IPS DF 4.7 (cell line): ENCODE data around the gene TRIOBP.

ENCODE experiments used
- DNase-seq: peaks from one replicate; pipeline ENCODE4 v3.0.0-alpha.2; 2013; ENCODE audit warnings: low spot score; ENCODE audit errors: extremely low read depth

TRIOBP gene

DNA sequence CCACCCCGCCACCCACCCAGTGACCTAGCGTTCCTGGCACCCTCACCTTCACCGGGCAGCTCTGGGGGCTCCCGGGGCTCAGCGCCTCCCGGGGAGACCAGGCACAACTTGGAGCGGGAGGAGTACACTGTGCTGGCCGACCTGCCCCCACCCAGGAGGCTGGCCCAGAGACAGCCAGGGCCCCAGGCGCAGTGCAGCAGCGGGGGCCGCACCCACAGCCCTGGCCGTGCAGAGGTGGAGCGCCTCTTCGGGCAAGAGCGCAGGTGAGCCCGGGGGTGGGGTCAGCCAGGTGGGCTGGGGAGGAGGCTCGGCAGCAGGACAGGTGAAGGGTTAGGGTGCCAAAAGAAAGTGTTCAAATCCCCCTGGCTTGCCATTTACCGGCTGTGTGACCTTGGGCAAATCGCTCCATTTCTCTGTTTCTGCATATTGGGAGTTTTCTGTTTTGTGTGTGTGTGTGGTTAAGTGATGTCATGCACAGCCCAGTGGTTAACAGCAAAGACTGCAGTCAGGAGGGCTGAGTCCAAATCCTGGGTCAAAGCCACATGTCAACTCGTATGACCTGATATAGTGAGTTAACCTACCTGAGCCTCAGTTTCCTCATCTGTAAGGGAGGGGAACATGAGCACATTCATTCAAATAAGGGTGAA lies 29.5 kb downstream of the TRIOBP start:
- DNase-seq, result no peak

GRCh38 chr22:37728620-37729019 lies 31.8 kb downstream of the TRIOBP start:
- DNase-seq, result no peak

- DNase-seq, result no peak
Measured at GRCh38 chr22:37731804-37732471, 35.1 kb downstream of the TRIOBP start.

DNA sequence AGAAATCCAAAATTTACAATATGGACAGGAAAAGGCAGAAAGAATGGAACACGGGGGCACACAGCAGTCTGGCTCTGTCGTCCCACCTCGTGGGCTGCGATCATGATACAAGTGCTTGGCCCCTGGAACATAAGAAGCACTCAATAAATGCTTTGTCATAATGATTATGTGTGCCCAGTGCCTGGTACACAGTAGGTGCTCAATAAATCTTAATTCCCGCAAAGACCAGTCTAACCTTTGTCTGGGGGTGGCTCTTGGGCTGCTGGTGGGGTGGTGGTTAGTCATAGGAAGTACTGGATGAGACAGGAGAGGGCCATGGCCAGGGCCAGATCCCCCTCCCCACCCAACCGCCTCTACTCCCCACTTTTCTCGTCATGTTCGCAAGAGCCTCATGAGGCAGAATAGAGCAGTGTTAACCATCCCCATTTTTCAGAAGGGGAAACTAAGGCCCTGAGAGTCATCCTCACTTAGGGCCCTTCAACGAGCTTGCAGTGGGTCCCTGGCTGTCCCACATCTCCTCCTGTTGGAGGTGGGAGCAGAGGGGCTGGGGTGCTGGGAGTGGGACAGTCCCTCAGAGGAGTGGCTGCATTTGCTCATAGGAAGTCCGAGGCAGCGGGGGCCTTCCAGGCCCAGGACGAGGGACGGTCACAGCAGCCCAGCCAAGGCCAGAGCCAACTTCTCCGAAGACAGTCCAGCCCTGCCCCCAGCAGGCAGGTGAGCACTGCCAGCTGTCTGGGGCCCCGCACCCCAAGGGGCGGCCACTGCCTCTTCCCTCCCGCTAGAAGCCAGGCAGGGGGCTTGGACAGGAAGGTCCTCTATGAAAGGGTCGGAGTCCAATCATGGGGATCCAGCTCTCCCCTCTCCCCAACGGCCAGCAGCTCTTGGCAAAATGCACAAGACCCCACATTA lies 36.1 kb downstream of the TRIOBP start:
- DNase-seq, result no peak

GRCh38 chr22:37733625-37734401 lies 37.0 kb downstream of the TRIOBP start:
- no peak for DNase-seq

DNA sequence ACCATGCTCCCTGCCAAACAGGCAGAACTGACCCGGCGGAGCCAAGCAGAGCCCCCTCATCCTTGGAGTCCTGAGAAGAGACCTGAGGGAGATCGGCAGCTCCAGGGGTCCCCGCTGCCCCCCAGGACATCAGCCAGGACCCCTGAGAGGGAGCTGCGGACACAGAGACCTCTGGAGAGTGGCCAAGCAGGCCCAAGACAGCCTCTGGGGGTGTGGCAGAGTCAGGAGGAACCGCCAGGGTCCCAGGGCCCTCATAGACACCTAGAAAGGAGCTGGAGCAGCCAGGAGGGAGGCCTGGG lies 37.5 kb downstream of the TRIOBP start:
- no peak for DNase-seq

GRCh38 chr22:37734964-37735451 lies 38.2 kb downstream of the TRIOBP start:
- no peak for DNase-seq

GRCh38 chr22:37739035-37739434 lies 42.2 kb downstream of the TRIOBP start:
- DNase-seq, result no peak

GRCh38 chr22:37739611-37740049 lies 42.8 kb downstream of the TRIOBP start:
- DNase-seq, result no peak

GRCh38 chr22:37740455-37741311 lies 43.8 kb downstream of the TRIOBP start:
- DNase-seq, result no peak

DNA sequence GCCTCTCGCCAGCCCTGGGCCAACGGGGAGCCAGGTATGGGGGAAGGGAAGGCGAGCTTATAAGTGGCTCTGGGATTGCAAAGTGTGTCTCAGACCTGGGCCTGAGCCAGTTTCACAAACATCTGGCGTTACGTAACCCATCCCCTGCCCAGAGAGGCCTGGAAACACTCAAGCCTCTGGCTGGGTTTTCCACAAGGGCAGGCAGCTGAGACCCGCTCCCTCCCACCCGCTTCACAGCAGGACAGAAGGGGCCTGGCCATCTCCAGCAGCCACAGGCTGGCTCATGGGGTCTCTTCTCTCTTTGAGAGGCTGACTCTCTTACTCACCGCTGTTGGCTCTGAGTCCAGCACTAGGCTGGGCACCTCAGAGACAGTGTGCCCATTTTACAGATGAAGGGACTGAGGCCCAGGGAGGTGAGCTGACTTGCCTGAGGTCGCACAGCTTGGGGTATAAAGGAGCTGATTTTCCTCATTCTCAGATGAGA lies 44.5 kb downstream of the TRIOBP start:
- no peak for DNase-seq

DNA sequence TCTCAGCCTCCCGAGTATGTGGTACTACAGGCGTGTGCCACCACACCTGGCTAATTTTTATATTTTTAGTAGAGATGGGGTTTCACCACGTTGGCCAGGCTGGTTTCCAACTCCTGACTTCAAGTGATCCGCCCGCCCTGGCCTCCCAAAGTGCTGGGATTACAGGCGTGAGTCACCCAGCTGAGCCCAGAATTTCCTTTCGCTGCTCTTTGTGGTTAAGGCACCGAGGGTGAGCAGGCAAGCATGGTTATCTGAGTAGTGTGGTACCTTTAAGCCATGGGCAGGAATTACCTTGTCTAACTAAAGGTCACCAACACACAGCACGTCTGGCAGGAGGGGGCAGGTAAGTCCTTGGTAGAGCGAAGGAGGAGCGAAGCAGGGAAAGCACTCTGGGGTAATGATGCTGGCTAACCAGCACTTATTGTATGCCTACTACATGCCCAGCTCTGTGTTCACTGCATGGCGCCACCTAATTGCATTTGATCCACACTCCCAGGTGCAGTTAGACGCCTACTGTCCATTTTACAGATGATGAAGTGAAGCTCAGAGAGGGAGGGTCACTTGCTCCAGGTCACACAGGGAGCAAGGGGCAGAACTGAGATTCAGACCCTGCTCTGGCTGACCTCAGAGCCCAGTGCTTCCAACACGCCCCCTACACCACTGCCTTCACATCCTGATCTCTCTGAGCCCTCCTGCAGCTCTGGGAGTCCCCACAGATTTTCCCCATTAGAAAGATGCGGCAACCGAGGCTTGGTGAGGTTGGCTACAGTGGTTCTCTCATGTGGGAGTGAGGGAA lies 45.7 kb downstream of the TRIOBP start:
- DNase-seq, result no peak

DNA sequence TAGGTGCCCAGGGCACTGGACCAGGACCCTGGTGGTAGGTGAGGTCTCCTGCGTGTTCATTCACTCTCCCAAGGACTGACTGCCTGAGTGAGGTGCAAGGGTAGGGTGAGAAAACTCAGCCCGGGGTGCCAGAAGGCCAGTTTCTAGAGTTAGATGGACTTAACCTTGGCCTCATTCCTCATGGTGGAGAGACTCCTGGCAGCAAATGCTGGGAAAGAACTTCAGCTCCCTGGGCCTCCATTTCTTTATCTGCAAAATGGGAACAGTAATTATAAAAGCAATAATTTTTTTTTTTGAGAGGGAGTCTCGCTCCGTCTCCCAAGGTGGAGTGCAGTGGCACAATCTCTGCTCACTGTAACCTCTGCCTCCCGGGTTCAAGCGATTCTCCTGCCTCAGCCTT lies 47.7 kb downstream of the TRIOBP start:
- no peak for DNase-seq

GRCh38 chr22:37745548-37746365 lies 48.9 kb downstream of the TRIOBP start:
- no peak for DNase-seq

GRCh38 chr22:37746366-37747079 lies 49.7 kb downstream of the TRIOBP start:
- no peak for DNase-seq

DNA sequence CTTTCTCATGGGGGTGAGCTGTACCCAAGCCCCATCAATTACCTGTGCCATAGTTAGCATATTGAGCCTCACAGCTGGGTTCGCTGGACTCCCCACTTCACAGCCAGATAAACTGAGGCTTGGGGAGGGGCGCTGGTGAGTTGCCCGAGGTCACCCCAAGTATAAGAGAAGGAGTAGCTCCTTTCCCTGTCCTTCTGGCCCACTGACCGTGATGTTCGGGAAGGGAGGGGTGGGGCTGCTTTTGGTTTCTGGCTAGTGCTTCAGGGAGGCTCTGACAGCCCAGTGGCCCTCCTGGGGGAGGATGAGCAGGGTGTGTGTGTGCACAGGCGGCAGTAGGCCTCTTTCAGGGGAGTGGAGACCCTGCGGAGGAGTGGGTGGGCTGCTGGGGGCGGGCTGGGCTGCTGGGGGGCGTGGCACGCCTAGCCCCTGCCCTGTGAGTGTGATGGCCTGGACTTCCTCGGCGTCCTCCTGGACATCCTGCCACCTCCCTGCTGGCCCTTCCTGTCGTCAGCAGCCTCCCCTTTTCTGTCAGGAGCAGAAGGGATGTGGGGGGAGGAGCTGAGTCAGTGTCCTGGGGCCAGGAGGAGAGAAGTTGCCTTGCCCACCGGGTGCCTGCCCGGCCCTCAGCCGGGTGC lies 50.3 kb downstream of the TRIOBP start:
- DNase-seq, result no peak

DNA sequence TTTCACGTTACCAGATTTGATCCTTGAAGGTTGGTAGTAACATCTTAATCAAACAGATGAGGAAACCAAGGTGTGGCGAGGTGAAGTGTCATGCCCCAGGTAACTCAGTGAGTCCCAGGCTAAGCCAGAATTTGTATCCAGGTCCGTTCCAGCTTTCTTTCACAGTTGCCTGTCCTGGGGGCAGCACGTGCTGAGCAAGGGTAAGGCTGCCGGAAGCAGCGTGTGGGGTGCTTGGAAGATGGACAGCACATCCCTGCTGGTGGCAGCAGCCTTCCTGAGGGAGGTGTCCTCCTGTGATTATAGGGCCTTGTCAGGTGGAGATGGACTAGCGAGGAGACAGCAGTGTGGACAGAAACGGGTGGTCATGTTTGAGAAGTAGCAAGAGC lies 50.9 kb downstream of the TRIOBP start:
- no peak for DNase-seq

- no peak for DNase-seq
Measured at GRCh38 chr22:37748659-37749058, 51.8 kb downstream of the TRIOBP start.
